BJ (cell line): ENCODE results near the gene PRKCH. TPM values are rescaled to one million over a fixed set of nuclear protein-coding genes. Genes with fewer than 3 reads are reported as not detected.

ENCODE experiments used
- CTCF ChIA-PET: fragments of 350-600 bp; formaldehyde crosslinking; extraction: SDS; loops from one replicate; lab custom pipeline; 2021; ENCODE audit warnings: antibody characterized with exemption, inconsistent platforms; lab: Yijun Ruan, JAX
- POLR2A ChIA-PET: fragments of 300-600 bp; sonication (Branson Sonifier 250); formaldehyde crosslinking; extraction: SDS; loops from one replicate; lab custom pipeline; 2021; ENCODE audit warnings: antibody characterized with exemption; lab: Charles Lee
- DNase-seq: peaks from one replicate; pipeline ENCODE4 v3.0.0-alpha.2; 2011; ENCODE audit warnings: low read depth
- H3K27me3 ChIP-seq: 2 replicates; pipeline ENCODE4 v1.6.0; 2011; ENCODE audit warnings: low read length; ENCODE audit not compliant: control insufficient read depth, insufficient read depth
- H3K36me3 ChIP-seq: 2 replicates; pipeline ENCODE4 v1.5.1; 2011; ENCODE audit warnings: low read length; ENCODE audit not compliant: control insufficient read depth, insufficient read depth
- H3K4me3 ChIP-seq: 2 replicates; pipeline ENCODE4 v1.5.1; 2011; ENCODE audit warnings: low read depth, mild to moderate bottlenecking, control low read depth, low read length
- CTCF ChIP-seq: IDR thresholded peaks from 2 replicates; pipeline ENCODE4 v1.5.1; 2011; ENCODE audit warnings: low read depth, mild to moderate bottlenecking, control low read depth, inconsistent platforms, low read length, moderate library complexity; ENCODE audit not compliant: insufficient read depth
- polyA plus RNA-seq: library from polyadenylated mRNA; depleted of rRNA; stranded (reverse); fragments of >200 nt; gene quantifications from 2 replicates; pipeline ENCODE4 v1.2.3, GENCODE V29; 2011

Gene PRKCH
- polyA plus RNA-seq, 1 experiment = 2.0 TPM

GRCh38 chr14:61544448-61545330 lies 223.3 kb downstream of the PRKCH start:
- H3K4me3 ChIP-seq = no peak overlapping the region
- POLR2A ChIA-PET = interaction anchor here (0.5 kb wide), 1 partner anchor 9 kb away, joined by 5 read pairs; no protein-coding TSS in a partner anchor
- no peaks in the 10 kb centered on the region for H3K36me3 ChIP-seq
- CTCF ChIA-PET = interaction anchor here (0.6 to 0.8 kb wide), 2 partner anchors 38 to 53 kb away, joined by 3 read pairs; no protein-coding TSS in a partner anchor
- no peak for DNase-seq
- no peaks in the 10 kb centered on the region for H3K27me3 ChIP-seq
- TF ChIP-seq CTCF = no peak

GRCh38 chr14:61545726-61546455 lies 224.5 kb downstream of the PRKCH start:
- H3K27me3 ChIP-seq = no peaks in the 10 kb centered on the region
- ChIA-PET POLR2A (interaction anchor here (0.7 to 1.2 kb wide), 2 partner anchors 17 to 77 kb away, joined by 3 to 4 read pairs; no protein-coding TSS in a partner anchor), CTCF (interaction anchor here (1.6 to 1.9 kb wide), 2 partner anchors 14 to 70 kb away, joined by 5 to 10 read pairs; no protein-coding TSS in a partner anchor)
- TF ChIP-seq CTCF = no peak
- H3K4me3 ChIP-seq = no peak overlapping the region
- DNase-seq = no peak
- no peaks in the 10 kb centered on the region for H3K36me3 ChIP-seq

- ChIA-PET CTCF (interaction anchor here (0.8 to 2.0 kb wide), 5 partner anchors 13 to 72 kb away, joined by 3 to 10 read pairs (median 5); no protein-coding TSS in a partner anchor), POLR2A (interaction anchor here (0.7 to 1.5 kb wide), 2 partner anchors 10 to 22 kb away, joined by 8 to 10 read pairs; no protein-coding TSS in a partner anchor)
- H3K27me3 ChIP-seq = no peaks in the 10 kb centered on the region
- TF ChIP-seq CTCF = no peak
- no peaks in the 10 kb centered on the region for H3K36me3 ChIP-seq
- H3K4me3 ChIP-seq = no peak overlapping the region
- DNase-seq = no peak
These were observed 226.0 kb downstream of the PRKCH start for GRCh38 chr14:61547186-61548069.

GRCh38 chr14:61549425-61549824 lies 228.0 kb downstream of the PRKCH start:
- no peak for TF ChIP-seq CTCF
- Histone ChIP-seq H3K27me3 (no peaks in the 10 kb centered on the region), H3K36me3 (no peaks in the 10 kb centered on the region), H3K4me3 (no peak overlapping the region)
- no peak for DNase-seq
- ChIA-PET CTCF (interaction anchor here (1.2 to 1.7 kb wide), 3 partner anchors 13 to 74 kb away, joined by 3 to 5 read pairs (median 4); no protein-coding TSS in a partner anchor), POLR2A (no interaction called here)
